SU-DHL-6 (cell line): Measurements from ENCODE around the gene CAGE1.

ENCODE experiments used
- H2AFZ ChIP-seq: fragments of 200-600 bp; sonication (generic); 2 replicates; pipeline ENCODE4 v1.6.1; 2014; ENCODE audit warnings: low read depth, mild to moderate bottlenecking, moderate library complexity, mixed read lengths, antibody characterized with exemption, low read length; ENCODE audit not compliant: severe bottlenecking
- H3F3A ChIP-seq: fragments of 200-600 bp; shearing (Covaris generic); 2 replicates; pipeline ENCODE4 v1.6.0; 2016; ENCODE audit warnings: antibody characterized with exemption, mild to moderate bottlenecking; ENCODE audit not compliant: insufficient read depth
- H3K27ac ChIP-seq: fragments of 200-600 bp; sonication (generic); 2 replicates; pipeline ENCODE4 v1.5.1; 2016; ENCODE audit warnings: low read depth, mild to moderate bottlenecking, low read length, moderate library complexity, mixed read lengths
- H3K27me3 ChIP-seq: fragments of 200-600 bp; sonication (generic), shearing (Covaris generic); 2 replicates; pipeline ENCODE4 v1.6.0; 2014; ENCODE audit warnings: mild to moderate bottlenecking, low read length
- H3K36me3 ChIP-seq: fragments of 200-600 bp; sonication (generic); 2 replicates; pipeline ENCODE4 v1.6.1; 2014; ENCODE audit warnings: mild to moderate bottlenecking, low read length, mixed read lengths
- H3K4me2 ChIP-seq: fragments of 300-600, 200-600 bp; shearing (Covaris generic), sonication (generic); 2 replicates; pipeline ENCODE4 v1.6.0; 2014; ENCODE audit warnings: low read length, low read depth, mild to moderate bottlenecking; ENCODE audit not compliant: poor library complexity, severe bottlenecking
- H3K4me3 ChIP-seq: fragments of 200-600 bp; sonication (generic); 2 replicates; pipeline ENCODE4 v1.5.1; 2014; ENCODE audit warnings: antibody characterized with exemption, low read length, mild to moderate bottlenecking, mixed read lengths; ENCODE audit not compliant: insufficient read depth, poor library complexity, severe bottlenecking
- H3K79me2 ChIP-seq: fragments of 200-600 bp; sonication (generic); 2 replicates; pipeline ENCODE4 v1.6.1; 2014; ENCODE audit warnings: mild to moderate bottlenecking, low read length, moderate library complexity; ENCODE audit not compliant: insufficient read depth
- H3K9ac ChIP-seq: fragments of 200-600 bp; sonication (generic); 2 replicates; pipeline ENCODE4 v1.7.0; 2014; ENCODE audit warnings: mild to moderate bottlenecking, low read length
- H3K9me2 ChIP-seq: fragments of 200-600 bp; sonication (generic); replicated peaks from 2 replicates; pipeline ENCODE4 v1.6.1; 2014; ENCODE audit warnings: low read length; ENCODE audit not compliant: insufficient read depth
- H3K9me3 ChIP-seq: fragments of 200-600 bp; sonication (generic); 2 replicates; pipeline ENCODE4 v1.6.1; 2014; ENCODE audit warnings: low read length, mixed read lengths; ENCODE audit not compliant: insufficient read depth
- H4K20me1 ChIP-seq: fragments of 200-600 bp; sonication (generic); 2 replicates; pipeline ENCODE4 v1.6.1; 2014; ENCODE audit warnings: low read depth, mild to moderate bottlenecking, antibody characterized with exemption, low read length, moderate library complexity, mixed read lengths
- EZH2phosphoT487 ChIP-seq: fragments of 200-600 bp; sonication (generic), shearing (Covaris generic); conservative IDR thresholded peaks from 2 replicates; pipeline ENCODE4 v1.6.1; 2018; ENCODE audit warnings: mild to moderate bottlenecking, antibody characterized with exemption, low read length, moderate library complexity, mixed read lengths
- TF ChIP-seq, protein P1 (sequence below): fragments of 200-600 bp; sonication (generic); IDR thresholded peaks from one replicate; pipeline ENCODE4 v1.5.1; 2017; ENCODE audit warnings: antibody characterized with exemption, mild to moderate bottlenecking, low read length, moderate library complexity; ENCODE audit not compliant: insufficient read depth, poor library complexity, severe bottlenecking

CAGE1 gene

DNA sequence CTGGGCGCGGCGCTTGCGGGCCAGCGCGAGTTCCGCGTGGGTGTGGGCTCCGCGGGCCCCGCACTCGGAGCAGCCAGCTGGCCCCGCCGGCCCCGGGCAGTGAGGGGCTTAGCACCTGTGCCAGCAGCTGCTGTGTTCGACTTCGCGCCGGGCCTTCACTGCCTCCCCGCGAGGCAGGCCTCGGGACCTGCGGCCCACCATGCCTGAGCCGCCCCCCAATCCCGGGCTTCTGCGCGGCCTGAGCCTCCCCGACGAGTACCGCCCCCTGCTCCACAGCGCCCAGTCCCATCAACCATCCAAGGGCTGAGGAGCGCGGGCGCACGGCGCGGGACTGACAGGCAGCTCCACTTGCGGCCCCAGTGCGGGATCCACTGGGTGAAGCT lies 36.3 kb upstream of the CAGE1 start:
- Histone ChIP-seq H3K27ac (no peak overlapping the region), H3K9ac (no peak overlapping the region), H3F3A (no peaks in the 10 kb centered on the region), H3K27me3 (no peaks in the 10 kb centered on the region), H2AFZ (no peak overlapping the region), H3K36me3 (no peaks in the 10 kb centered on the region), H3K4me2 (no peak overlapping the region), H3K4me3 (no peak overlapping the region), H4K20me1 (no peaks in the 10 kb centered on the region), H3K79me2 (no peaks in the 10 kb centered on the region), H3K9me3 (no peaks in the 10 kb centered on the region), H3K9me2 (no peaks in the 10 kb centered on the region)
- no peak for TF ChIP-seq EZH2phosphoT487
- TF ChIP-seq, protein P1, sequence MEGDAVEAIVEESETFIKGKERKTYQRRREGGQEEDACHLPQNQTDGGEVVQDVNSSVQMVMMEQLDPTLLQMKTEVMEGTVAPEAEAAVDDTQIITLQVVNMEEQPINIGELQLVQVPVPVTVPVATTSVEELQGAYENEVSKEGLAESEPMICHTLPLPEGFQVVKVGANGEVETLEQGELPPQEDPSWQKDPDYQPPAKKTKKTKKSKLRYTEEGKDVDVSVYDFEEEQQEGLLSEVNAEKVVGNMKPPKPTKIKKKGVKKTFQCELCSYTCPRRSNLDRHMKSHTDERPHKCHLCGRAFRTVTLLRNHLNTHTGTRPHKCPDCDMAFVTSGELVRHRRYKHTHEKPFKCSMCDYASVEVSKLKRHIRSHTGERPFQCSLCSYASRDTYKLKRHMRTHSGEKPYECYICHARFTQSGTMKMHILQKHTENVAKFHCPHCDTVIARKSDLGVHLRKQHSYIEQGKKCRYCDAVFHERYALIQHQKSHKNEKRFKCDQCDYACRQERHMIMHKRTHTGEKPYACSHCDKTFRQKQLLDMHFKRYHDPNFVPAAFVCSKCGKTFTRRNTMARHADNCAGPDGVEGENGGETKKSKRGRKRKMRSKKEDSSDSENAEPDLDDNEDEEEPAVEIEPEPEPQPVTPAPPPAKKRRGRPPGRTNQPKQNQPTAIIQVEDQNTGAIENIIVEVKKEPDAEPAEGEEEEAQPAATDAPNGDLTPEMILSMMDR = no peak

DNA sequence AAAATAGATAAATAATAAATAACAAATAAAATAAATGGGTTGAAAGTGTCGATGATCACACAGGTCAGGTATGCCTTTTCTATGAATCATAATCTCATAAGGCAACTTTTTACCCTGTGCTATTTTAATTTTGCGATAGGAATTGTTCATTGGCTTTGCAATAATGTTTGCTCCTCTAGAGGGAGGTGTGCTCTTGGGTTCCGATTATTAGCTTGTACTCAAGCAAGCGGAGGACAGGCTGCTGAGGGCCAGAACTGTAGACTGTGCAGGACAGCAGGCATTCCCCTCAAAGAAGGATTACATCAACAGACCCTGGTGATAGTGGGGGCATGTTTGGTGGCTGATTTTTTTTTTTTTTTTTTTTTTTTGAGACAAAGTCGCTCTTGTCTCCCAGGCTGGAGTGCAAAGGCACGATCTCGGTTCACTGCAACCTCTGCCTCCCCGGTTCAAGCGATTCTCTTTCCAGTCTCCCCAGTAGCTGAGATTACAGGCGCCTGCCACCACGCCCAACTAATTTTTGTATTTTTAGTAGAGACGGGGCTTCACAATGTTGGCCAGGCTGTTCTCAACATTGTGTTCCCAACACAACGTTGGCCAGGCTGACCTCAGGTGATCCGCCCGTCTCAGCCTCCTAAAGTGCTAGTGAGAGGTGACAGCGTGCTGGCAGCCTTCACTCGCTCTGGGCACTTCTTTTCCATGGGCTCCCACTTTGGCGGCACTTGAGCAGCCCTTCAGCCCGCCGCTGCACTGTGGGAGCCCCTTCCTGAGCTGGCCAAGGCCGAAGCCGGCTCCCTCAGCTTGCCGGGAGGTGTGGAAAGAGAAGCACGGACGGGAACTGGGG lies 35.6 kb upstream of the CAGE1 start:
- Histone ChIP-seq H2AFZ (no peak overlapping the region), H3K27ac (no peak overlapping the region), H4K20me1 (no peaks in the 10 kb centered on the region), H3K4me2 (no peak overlapping the region), H3K9me2 (no peaks in the 10 kb centered on the region), H3K9me3 (no peaks in the 10 kb centered on the region), H3K79me2 (no peaks in the 10 kb centered on the region), H3K27me3 (no peaks in the 10 kb centered on the region), H3K4me3 (no peak overlapping the region), H3K36me3 (no peaks in the 10 kb centered on the region; the same call in 1 of the 2 replicates), H3K9ac (no peak overlapping the region), H3F3A (no peaks in the 10 kb centered on the region)
- TF ChIP-seq, protein P1 = no peak
- TF ChIP-seq EZH2phosphoT487 = no peak

DNA sequence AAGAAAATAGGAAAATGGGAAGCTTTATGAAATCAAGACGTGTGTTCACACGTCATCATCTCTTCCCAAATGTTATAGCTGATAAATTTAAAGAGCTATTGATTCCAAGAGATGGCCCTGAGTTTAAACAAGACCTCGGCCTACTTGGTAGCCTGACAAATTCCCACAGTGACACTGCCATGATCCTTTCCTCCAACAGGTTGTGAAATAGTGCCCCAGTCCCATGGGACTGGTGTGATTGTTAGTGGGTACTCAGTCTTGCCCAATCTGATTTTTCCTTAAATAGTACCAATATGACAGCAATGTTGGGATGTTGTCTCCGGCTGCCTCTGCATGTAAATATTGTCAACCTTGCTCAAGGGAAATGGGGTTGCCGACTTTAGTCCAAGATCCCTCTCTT lies 34.5 kb upstream of the CAGE1 start:
- Histone ChIP-seq H3K36me3 (no peaks in the 10 kb centered on the region; the same call in 1 of the 2 replicates), H3K27ac (no peak overlapping the region), H3K9me2 (no peaks in the 10 kb centered on the region), H3K9me3 (no peaks in the 10 kb centered on the region), H3K79me2 (no peaks in the 10 kb centered on the region), H3K9ac (no peak overlapping the region), H3K4me3 (no peak overlapping the region), H4K20me1 (no peaks in the 10 kb centered on the region), H3F3A (no peaks in the 10 kb centered on the region), H3K27me3 (no peaks in the 10 kb centered on the region), H2AFZ (no peak overlapping the region), H3K4me2 (no peak overlapping the region)
- no peak for TF ChIP-seq EZH2phosphoT487
- TF ChIP-seq, protein P1 = no peak
